HG02970 (cell line): ENCODE results near the gene TMED1.
"Not testable (repeated sequence)": the region's sequence is repeated elsewhere in the genome, so short reads cannot be mapped to it uniquely, and the experiment has no call there.

ENCODE experiments used
- ATAC-seq: cut with Tn5 transposase; IDR thresholded peaks from one replicate; pipeline ENCODE4 v1.9.1; 2021; ENCODE audit warnings: mild to moderate bottlenecking, moderate library complexity, moderate number of reproducible peaks; ENCODE audit not compliant: unreplicated experiment, low FRiP score

Gene TMED1

GRCh38 chr19:10863107-10863717 lies 27.2 kb upstream of the TMED1 start:
- no peak for ATAC-seq

GRCh38 chr19:10862561-10863106 lies 26.6 kb upstream of the TMED1 start:
- ATAC-seq: no peak

GRCh38 chr19:10861103-10861651 lies 25.2 kb upstream of the TMED1 start:
- ATAC-seq: no peak

GRCh38 chr19:10858204-10858828 lies 22.3 kb upstream of the TMED1 start:
- no peak for ATAC-seq

GRCh38 chr19:10856899-10857298 lies 20.9 kb upstream of the TMED1 start:
- ATAC-seq: not testable (repeated sequence)

- no peak for ATAC-seq
These were observed 20.0 kb upstream of the TMED1 start for GRCh38 chr19:10855879-10856522.

GRCh38 chr19:10854350-10855089 lies 18.5 kb upstream of the TMED1 start:
- ATAC-seq: no peak

- ATAC-seq: no peak
These were observed 16.9 kb upstream of the TMED1 start for GRCh38 chr19:10852941-10853340.

- no peak for ATAC-seq
These were observed 16.2 kb upstream of the TMED1 start for GRCh38 chr19:10852098-10852800.

GRCh38 chr19:10850631-10851030 lies 14.6 kb upstream of the TMED1 start:
- no peak for ATAC-seq

- ATAC-seq: no peak
These were observed 12.3 kb upstream of the TMED1 start, which contains the start of gene C19orf38 for GRCh38 chr19:10848230-10848856. Gene C19orf38, plus strand, starts transcription at chr19:10848415. Its CDS starts 94 bp downstream, at chr19:10848509.

GRCh38 chr19:10846500-10847202 lies 10.6 kb upstream of the TMED1 start:
- no peak for ATAC-seq

- no peak for ATAC-seq
These were observed 6.8 kb upstream of the TMED1 start for GRCh38 chr19:10842788-10843187.

GRCh38 chr19:10839114-10840050 lies 3.4 kb upstream of the TMED1 start:
- ATAC-seq: no peak

- ATAC-seq: no peak
These were observed 2.4 kb upstream of the TMED1 start for GRCh38 chr19:10838377-10838776.

- not testable (repeated sequence) for ATAC-seq
These were observed 1.6 kb upstream of the TMED1 start for GRCh38 chr19:10837649-10838048.

GRCh38 chr19:10836479-10837330 lies 693 bp upstream of the TMED1 start:
- peak; percentile 21 for ATAC-seq
